Sigmoid colon (tissue), 4 donors: ENCODE data around the gene MRPS11.

Experiments
- CTCF ChIP-seq, 4 experiments: fragments of 450-650 bp in 3 of 4; fragments of 200-600 bp in 1 of 4; IDR thresholded peaks; one replicate each; pipeline ENCODE4 v1.5.1; 2016 to 2019; ENCODE audit warnings: antibody characterized with exemption in 4 of 4, mild to moderate bottlenecking in 3 of 4, moderate library complexity in 2 of 4
- EP300 ChIP-seq, 4 donors: sonication (generic); formaldehyde crosslinking; IDR thresholded peaks; one replicate each; pipeline ENCODE4 v1.6.1; 2017; ENCODE audit warnings: antibody characterized with exemption in 4 of 4
- POLR2A ChIP-seq, 2 donors: fragments of 450-650 bp; IDR thresholded peaks; one replicate each; pipeline ENCODE4 v1.6.1; 2016; ENCODE audit warnings: antibody characterized with exemption in 2 of 2, mild to moderate bottlenecking in 2 of 2, moderate library complexity in 2 of 2
- POLR2AphosphoS5 ChIP-seq, 4 donors: sonication (generic); formaldehyde crosslinking; IDR thresholded peaks; one replicate each; pipeline ENCODE4 v1.6.1; 2017; ENCODE audit warnings: antibody characterized with exemption in 4 of 4

GRCh38 chr15:88484682-88485331 is 17.3 kb downstream of the MRPS11 start:
- no peak for TF ChIP-seq POLR2A (IDR thresholded peaks at IDR 0.05)
- TF ChIP-seq CTCF (IDR thresholded peaks at IDR 0.05): no peak
- no peak for TF ChIP-seq POLR2AphosphoS5 (IDR thresholded peaks at IDR 0.05)
- TF ChIP-seq EP300 (IDR thresholded peaks at IDR 0.05): no peak
